K562 (cell line): ENCODE measurements around the gene PRELID3B. TPM values are rescaled to one million over a fixed set of nuclear protein-coding genes. Genes with fewer than 3 reads are reported as not detected.

Experiments
- BRD4 ChIP-seq: fragments of 200-600 bp; sonication (generic); IDR thresholded peaks from 2 replicates; pipeline ENCODE4 v1.6.1; 2017; ENCODE audit warnings: inconsistent platforms
- CBFB ChIP-seq: sonication (generic); formaldehyde crosslinking; IDR thresholded peaks from 2 replicates; pipeline ENCODE4 v1.4.0; 2020; ENCODE audit warnings: mild to moderate bottlenecking, missing genetic modification reagents
- ELF1 ChIP-seq: fragments of 200-800 bp; sonication (Bioruptor generic); IDR thresholded peaks from 2 replicates; pipeline ENCODE4 v1.6.1; 2016; ENCODE audit warnings: missing genetic modification characterization, missing compliant biosample characterization
- MED1 ChIP-seq: sonication (generic); formaldehyde crosslinking; IDR thresholded peaks from 2 replicates; pipeline ENCODE4 v1.8.1; 2023; ENCODE audit warnings: missing genetic modification reagents, borderline replicate concordance
- MXI1 ChIP-seq: IDR thresholded peaks from 2 replicates; pipeline ENCODE4 v1.6.1; 2011; ENCODE audit warnings: low read depth, mild to moderate bottlenecking, improper control_type of control experiment, low read length
- POLR2A ChIP-seq: fragments of 450-650 bp; conservative IDR thresholded peaks from 2 replicates; pipeline ENCODE4 v1.6.1; 2016
- RAD51 ChIP-seq: fragments of 450-650 bp; IDR thresholded peaks from 2 replicates; pipeline ENCODE4 v1.7.1; 2016; ENCODE audit warnings: low read depth, mild to moderate bottlenecking, borderline replicate concordance
- SIX5 ChIP-seq, 2 experiments: IDR thresholded peaks; 2 replicates each; pipeline ENCODE4 v1.6.1; 2011; ENCODE audit warnings: low read length in 2 of 2, borderline replicate concordance in 1 of 2, low read depth in 1 of 2, mild to moderate bottlenecking in 1 of 2, moderate library complexity in 1 of 2; ENCODE audit not compliant: insufficient read depth in 1 of 2
- SMC3 ChIP-seq: conservative IDR thresholded peaks from 2 replicates; pipeline ENCODE4 v1.6.1; 2011; ENCODE audit warnings: low read depth, low read length, improper control_type of control experiment; ENCODE audit not compliant: insufficient read depth
- SP1 ChIP-seq: sonication (generic); formaldehyde crosslinking; IDR thresholded peaks from 2 replicates; pipeline ENCODE4 v1.8.1; 2022; ENCODE audit warnings: mild to moderate bottlenecking, missing genetic modification reagents
- ZFP1 ChIP-seq: fragments of 450-650 bp; formaldehyde crosslinking; IDR thresholded peaks from 2 replicates; pipeline ENCODE4 v1.4.0; 2020; ENCODE audit warnings: mild to moderate bottlenecking, mixed read lengths
- ZNF586 ChIP-seq: fragments of 450-650 bp; formaldehyde crosslinking; conservative IDR thresholded peaks from 2 replicates; pipeline ENCODE4 v1.4.0; 2020; ENCODE audit warnings: mild to moderate bottlenecking, moderate library complexity
- ZNF696 ChIP-seq: fragments of 250-450 bp; sonication (Bioruptor Pico); conservative IDR thresholded peaks from 2 replicates; pipeline ENCODE4 v1.4.0; 2020; ENCODE audit warnings: mild to moderate bottlenecking, moderate library complexity
- polyA plus RNA-seq, 8 experiments: library from polyadenylated mRNA; depleted of rRNA in 4 of 8; stranded (reverse) in 5 of 8; unstranded in 3 of 8; fragments of >200 nt; fragmentation: Nextera tagmentation in 2 of 8; fragmentation: Illumina TruSeq in 1 of 8; extraction: Ambion mirVana in 2 of 8; extraction: Trizol in 1 of 8; gene quantifications; 2 replicates each; pipeline versions ENCODE4 v1.2.1 to v1.2.3, GENCODE V29; 2011 to 2014; ENCODE audit warnings: inconsistent platforms in 1 of 8, missing spikeins in 1 of 8
- total RNA-seq, 7 experiments: library from RNA; depleted of rRNA in 6 of 7; stranded (reverse); fragments of >200 nt in 6 of 7; fragmentation: Illumina TruSeq in 2 of 7; extraction: Trizol in 2 of 7; gene quantifications; 2 replicates each; pipeline versions ENCODE4 v1.2.1 to v1.2.3, GENCODE V29; 2011 to 2021; ENCODE audit warnings: low replicate concordance in 1 of 7
- TF ChIP-seq, protein P1 (sequence below): fragments of 450-650 bp; IDR thresholded peaks from 2 replicates; pipeline ENCODE4 v1.6.1; 2016; ENCODE audit warnings: mild to moderate bottlenecking, moderate library complexity
- TF ChIP-seq, protein P2 (sequence below): IDR thresholded peaks from 2 replicates; pipeline ENCODE4 v1.6.1; 2016; ENCODE audit warnings: missing genetic modification characterization, missing compliant biosample characterization
- TF ChIP-seq, protein P3 (sequence below): sonication (generic); formaldehyde crosslinking; IDR thresholded peaks from 2 replicates; pipeline ENCODE4 v1.9.0; 2022; ENCODE audit warnings: mild to moderate bottlenecking, missing genetic modification reagents

Gene PRELID3B
- total and polyA plus RNA-seq, 9 of the 15 experiments (the other 6 are each of a cell fraction or from before 2014, with no cell fraction given): 77.0 to 186 (median 101) TPM

DNA sequence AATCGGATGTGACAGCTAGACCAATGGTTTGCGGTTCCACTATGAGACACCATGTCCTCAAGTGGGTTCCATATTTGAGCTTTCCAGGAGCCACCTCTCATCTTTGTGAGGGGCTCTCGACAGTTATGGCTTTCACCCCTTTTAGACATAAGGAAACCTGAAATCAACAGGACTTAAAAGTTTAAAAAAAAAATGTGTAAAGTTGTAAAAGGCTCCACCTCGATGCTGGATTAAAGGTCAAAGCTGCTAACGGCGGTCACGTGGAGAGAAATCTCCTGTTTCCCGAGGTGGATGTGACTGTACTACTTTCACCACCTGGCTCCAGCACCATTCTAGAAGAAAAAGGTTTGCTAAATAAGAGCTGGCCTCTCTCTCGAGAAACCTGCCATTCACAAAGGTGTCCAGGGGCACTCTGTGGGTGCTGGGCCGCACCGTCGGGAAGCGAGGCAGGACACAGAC lies 11.0 kb downstream of the PRELID3B start (continued):
- TF ChIP-seq, protein P1, sequence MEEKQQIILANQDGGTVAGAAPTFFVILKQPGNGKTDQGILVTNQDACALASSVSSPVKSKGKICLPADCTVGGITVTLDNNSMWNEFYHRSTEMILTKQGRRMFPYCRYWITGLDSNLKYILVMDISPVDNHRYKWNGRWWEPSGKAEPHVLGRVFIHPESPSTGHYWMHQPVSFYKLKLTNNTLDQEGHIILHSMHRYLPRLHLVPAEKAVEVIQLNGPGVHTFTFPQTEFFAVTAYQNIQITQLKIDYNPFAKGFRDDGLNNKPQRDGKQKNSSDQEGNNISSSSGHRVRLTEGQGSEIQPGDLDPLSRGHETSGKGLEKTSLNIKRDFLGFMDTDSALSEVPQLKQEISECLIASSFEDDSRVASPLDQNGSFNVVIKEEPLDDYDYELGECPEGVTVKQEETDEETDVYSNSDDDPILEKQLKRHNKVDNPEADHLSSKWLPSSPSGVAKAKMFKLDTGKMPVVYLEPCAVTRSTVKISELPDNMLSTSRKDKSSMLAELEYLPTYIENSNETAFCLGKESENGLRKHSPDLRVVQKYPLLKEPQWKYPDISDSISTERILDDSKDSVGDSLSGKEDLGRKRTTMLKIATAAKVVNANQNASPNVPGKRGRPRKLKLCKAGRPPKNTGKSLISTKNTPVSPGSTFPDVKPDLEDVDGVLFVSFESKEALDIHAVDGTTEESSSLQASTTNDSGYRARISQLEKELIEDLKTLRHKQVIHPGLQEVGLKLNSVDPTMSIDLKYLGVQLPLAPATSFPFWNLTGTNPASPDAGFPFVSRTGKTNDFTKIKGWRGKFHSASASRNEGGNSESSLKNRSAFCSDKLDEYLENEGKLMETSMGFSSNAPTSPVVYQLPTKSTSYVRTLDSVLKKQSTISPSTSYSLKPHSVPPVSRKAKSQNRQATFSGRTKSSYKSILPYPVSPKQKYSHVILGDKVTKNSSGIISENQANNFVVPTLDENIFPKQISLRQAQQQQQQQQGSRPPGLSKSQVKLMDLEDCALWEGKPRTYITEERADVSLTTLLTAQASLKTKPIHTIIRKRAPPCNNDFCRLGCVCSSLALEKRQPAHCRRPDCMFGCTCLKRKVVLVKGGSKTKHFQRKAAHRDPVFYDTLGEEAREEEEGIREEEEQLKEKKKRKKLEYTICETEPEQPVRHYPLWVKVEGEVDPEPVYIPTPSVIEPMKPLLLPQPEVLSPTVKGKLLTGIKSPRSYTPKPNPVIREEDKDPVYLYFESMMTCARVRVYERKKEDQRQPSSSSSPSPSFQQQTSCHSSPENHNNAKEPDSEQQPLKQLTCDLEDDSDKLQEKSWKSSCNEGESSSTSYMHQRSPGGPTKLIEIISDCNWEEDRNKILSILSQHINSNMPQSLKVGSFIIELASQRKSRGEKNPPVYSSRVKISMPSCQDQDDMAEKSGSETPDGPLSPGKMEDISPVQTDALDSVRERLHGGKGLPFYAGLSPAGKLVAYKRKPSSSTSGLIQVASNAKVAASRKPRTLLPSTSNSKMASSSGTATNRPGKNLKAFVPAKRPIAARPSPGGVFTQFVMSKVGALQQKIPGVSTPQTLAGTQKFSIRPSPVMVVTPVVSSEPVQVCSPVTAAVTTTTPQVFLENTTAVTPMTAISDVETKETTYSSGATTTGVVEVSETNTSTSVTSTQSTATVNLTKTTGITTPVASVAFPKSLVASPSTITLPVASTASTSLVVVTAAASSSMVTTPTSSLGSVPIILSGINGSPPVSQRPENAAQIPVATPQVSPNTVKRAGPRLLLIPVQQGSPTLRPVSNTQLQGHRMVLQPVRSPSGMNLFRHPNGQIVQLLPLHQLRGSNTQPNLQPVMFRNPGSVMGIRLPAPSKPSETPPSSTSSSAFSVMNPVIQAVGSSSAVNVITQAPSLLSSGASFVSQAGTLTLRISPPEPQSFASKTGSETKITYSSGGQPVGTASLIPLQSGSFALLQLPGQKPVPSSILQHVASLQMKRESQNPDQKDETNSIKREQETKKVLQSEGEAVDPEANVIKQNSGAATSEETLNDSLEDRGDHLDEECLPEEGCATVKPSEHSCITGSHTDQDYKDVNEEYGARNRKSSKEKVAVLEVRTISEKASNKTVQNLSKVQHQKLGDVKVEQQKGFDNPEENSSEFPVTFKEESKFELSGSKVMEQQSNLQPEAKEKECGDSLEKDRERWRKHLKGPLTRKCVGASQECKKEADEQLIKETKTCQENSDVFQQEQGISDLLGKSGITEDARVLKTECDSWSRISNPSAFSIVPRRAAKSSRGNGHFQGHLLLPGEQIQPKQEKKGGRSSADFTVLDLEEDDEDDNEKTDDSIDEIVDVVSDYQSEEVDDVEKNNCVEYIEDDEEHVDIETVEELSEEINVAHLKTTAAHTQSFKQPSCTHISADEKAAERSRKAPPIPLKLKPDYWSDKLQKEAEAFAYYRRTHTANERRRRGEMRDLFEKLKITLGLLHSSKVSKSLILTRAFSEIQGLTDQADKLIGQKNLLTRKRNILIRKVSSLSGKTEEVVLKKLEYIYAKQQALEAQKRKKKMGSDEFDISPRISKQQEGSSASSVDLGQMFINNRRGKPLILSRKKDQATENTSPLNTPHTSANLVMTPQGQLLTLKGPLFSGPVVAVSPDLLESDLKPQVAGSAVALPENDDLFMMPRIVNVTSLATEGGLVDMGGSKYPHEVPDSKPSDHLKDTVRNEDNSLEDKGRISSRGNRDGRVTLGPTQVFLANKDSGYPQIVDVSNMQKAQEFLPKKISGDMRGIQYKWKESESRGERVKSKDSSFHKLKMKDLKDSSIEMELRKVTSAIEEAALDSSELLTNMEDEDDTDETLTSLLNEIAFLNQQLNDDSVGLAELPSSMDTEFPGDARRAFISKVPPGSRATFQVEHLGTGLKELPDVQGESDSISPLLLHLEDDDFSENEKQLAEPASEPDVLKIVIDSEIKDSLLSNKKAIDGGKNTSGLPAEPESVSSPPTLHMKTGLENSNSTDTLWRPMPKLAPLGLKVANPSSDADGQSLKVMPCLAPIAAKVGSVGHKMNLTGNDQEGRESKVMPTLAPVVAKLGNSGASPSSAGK: peak; percentile 11; the same call in 1 of the 2 replicates
- TF ChIP-seq SIX5 (IDR thresholded peaks at IDR 0.05; ENCODE audit: borderline replicate concordance in 1 of 2, insufficient read depth in 1 of 2, low read depth in 1 of 2, low read length in 2 of 2) (no peak), ZNF586 (CRISPR knock-in tag) (0 out of 2 replicates have a peak, but pooled peaks have one; percentile 72), RAD51 (0 out of 2 replicates have a peak, but pooled peaks have one; percentile 38), MXI1 (no peak), SMC3 (no peak), POLR2A (no peak), SP1 (peak; percentile 30; the same call in 1 of the 2 replicates), ZNF696 (CRISPR knock-in tag) (no peak), ELF1 (no peak), CBFB (CRISPR knock-in tag) (no peak), MED1 (CRISPR knock-in tag) (0 out of 2 replicates have a peak, but pooled peaks have one; percentile 24), ZFP1 (CRISPR knock-in tag) (0 out of 2 replicates have a peak, but pooled peaks have one; percentile 72), BRD4 (no peak)
- TF ChIP-seq, protein P2, sequence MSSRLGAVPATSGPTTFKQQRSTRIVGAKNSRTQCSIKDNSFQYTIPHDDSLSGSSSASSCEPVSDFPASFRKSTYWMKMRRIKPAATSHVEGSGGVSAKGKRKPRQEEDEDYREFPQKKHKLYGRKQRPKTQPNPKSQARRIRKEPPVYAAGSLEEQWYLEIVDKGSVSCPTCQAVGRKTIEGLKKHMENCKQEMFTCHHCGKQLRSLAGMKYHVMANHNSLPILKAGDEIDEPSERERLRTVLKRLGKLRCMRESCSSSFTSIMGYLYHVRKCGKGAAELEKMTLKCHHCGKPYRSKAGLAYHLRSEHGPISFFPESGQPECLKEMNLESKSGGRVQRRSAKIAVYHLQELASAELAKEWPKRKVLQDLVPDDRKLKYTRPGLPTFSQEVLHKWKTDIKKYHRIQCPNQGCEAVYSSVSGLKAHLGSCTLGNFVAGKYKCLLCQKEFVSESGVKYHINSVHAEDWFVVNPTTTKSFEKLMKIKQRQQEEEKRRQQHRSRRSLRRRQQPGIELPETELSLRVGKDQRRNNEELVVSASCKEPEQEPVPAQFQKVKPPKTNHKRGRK (tag): no peak
- TF ChIP-seq, protein P3, sequence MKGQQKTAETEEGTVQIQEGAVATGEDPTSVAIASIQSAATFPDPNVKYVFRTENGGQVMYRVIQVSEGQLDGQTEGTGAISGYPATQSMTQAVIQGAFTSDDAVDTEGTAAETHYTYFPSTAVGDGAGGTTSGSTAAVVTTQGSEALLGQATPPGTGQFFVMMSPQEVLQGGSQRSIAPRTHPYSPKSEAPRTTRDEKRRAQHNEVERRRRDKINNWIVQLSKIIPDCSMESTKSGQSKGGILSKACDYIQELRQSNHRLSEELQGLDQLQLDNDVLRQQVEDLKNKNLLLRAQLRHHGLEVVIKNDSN (CRISPR knock-in tag): peak; percentile 71
